HFF-Myc (cell line): ENCODE measurements around the gene TTBK1.
"Not testable (repeated sequence)": the region's sequence is repeated elsewhere in the genome, so short reads cannot be mapped to it uniquely, and the experiment has no call there.

Source experiments
- DNase-seq: peaks from one replicate; pipeline ENCODE4 v3.0.0-alpha.2; 2011; ENCODE audit warnings: low read depth; ENCODE audit errors: extremely low read depth
- H3K4me3 ChIP-seq: replicated peaks from 2 replicates; pipeline ENCODE4 v1.5.1; 2011; ENCODE audit warnings: low read depth, mild to moderate bottlenecking, control low read depth, low read length
- TF ChIP-seq, protein P1 (sequence below): IDR thresholded peaks from 2 replicates; pipeline ENCODE4 v1.5.1; 2012; ENCODE audit warnings: mild to moderate bottlenecking, low read depth, low read length, control low read depth; ENCODE audit errors: missing control alignments

The TTBK1 gene

GRCh38 chr6:43297644-43298564 lies 54.6 kb downstream of the TTBK1 start, which contains the start of gene SLC22A7:
TSS of gene SLC22A7 (plus strand) at chr6:43298260. CDS start at chr6:43298359, 99 bp downstream.
- TF ChIP-seq, protein P1, sequence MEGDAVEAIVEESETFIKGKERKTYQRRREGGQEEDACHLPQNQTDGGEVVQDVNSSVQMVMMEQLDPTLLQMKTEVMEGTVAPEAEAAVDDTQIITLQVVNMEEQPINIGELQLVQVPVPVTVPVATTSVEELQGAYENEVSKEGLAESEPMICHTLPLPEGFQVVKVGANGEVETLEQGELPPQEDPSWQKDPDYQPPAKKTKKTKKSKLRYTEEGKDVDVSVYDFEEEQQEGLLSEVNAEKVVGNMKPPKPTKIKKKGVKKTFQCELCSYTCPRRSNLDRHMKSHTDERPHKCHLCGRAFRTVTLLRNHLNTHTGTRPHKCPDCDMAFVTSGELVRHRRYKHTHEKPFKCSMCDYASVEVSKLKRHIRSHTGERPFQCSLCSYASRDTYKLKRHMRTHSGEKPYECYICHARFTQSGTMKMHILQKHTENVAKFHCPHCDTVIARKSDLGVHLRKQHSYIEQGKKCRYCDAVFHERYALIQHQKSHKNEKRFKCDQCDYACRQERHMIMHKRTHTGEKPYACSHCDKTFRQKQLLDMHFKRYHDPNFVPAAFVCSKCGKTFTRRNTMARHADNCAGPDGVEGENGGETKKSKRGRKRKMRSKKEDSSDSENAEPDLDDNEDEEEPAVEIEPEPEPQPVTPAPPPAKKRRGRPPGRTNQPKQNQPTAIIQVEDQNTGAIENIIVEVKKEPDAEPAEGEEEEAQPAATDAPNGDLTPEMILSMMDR = no peak

GRCh38 chr6:43298565-43299337 lies 55.5 kb downstream of the TTBK1 start:
- TF ChIP-seq, protein P1 = no peak
- DNase-seq = no peak
- no peak overlapping the region for H3K4me3 ChIP-seq

More at GRCh38 chr6:43297644-43298564, 54.6 kb downstream of the TTBK1 start, which contains the start of gene SLC22A7:
- no peak for DNase-seq
- H3K4me3 ChIP-seq = no peak within 1 kb of the TSS

DNA sequence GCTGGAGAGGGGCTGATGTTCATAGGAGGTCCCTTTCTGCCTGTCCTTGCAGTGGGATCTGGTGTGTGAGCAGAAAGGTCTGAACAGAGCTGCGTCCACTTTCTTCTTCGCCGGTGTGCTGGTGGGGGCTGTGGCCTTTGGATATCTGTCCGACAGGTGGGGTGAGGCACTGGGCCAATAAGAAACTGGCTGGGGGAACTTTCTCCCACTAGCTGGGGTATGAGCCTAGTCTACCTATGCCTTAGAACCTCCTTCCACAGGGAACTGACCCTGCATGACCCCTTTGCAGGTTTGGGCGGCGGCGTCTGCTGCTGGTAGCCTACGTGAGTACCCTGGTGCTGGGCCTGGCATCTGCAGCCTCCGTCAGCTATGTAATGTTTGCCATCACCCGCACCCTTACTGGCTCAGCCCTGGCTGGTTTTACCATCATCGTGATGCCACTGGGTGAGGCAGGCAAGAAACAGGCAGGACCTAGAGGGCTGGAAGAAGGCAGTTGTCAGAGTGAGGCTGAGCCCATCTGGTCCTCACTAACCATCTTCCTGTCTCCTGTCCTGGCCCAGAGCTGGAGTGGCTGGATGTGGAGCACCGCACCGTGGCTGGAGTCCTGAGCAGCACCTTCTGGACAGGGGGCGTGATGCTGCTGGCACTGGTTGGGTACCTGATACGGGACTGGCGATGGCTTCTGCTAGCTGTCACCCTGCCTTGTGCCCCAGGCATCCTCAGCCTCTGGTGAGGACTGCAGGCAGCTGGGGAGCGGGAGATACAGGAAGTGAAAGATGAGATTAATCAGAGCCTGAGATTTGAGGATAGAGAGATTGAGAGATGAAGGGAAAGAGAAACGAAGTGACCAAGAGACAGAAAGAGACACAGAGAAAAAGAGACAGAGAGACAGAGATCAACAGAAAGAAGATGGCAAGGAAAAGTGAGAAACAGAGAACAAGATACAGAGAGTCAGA lies 56.3 kb downstream of the TTBK1 start:
- DNase-seq = no peak
- H3K4me3 ChIP-seq = no peak overlapping the region
- TF ChIP-seq, protein P1 = no peak

DNA sequence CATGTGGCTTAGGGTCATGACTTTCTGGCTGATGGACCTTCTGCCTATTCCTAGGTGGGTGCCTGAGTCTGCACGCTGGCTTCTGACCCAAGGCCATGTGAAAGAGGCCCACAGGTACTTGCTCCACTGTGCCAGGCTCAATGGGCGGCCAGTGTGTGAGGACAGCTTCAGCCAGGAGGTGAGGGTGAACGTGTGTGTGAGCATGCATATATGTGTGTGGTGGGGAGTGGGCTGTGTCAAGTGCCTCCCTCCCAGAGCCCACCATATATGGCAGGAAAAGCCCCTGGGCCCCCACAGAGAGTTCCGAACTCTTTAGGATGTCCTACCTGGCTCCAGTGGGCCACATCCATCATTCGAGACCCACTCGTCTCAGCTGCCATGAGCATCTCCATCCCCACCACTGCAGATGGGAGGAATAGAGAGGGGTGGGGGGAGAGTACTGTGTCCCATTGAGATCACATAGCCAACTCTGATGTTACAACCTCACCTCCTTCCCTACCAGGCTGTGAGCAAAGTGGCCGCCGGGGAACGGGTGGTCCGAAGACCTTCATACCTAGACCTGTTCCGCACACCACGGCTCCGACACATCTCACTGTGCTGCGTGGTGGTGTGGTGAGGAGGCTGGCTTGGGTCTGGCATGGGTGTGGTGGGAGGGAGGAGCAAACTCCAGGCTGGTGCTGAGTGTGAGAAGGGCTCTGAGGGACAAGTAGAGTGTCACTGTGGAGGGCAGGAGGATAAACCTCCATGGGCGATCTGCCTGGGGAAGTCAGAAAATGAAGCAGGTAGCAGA lies 58.0 kb downstream of the TTBK1 start:
- TF ChIP-seq, protein P1 = no peak
- DNase-seq = no peak

DNA sequence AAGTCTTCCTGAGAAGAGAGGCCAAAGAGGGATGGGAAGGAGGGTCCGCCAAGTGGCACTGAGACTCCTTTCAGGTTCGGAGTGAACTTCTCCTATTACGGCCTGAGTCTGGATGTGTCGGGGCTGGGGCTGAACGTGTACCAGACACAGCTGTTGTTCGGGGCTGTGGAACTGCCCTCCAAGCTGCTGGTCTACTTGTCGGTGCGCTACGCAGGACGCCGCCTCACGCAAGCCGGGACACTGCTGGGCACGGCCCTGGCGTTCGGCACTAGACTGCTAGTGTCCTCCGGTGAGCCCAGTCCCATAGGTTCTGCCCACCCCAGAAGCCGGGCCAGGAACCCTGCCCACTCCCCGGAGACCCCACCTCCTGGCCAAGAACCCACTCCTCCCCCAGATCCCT lies 58.8 kb downstream of the TTBK1 start:
- H3K4me3 ChIP-seq = no peak overlapping the region
- TF ChIP-seq, protein P1 = no peak
- no peak for DNase-seq

More for the DNA sequence above, 58.0 kb downstream of the TTBK1 start:
- H3K4me3 ChIP-seq = no peak overlapping the region

DNA sequence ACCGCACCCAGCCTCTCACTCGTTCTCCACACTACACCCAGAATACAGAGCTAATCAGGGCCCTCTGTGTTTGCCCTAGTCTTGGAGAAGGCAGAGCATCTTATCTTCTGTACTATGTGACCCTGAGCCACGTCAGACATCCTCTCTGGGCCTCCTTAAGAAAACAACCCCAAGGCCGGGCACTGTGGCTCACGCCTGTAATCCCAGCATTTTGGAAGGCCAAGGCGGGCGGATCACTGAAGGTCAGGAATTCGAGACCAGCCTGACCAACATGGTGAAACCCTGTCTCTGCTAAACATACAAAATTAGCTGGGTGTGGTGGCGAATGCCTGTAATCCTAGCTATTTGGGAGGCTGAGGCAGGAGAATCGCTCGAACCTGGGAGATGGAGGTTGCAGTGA lies 59.7 kb downstream of the TTBK1 start:
- not testable (repeated sequence) for H3K4me3 ChIP-seq

More for the DNA sequence above, 59.7 kb downstream of the TTBK1 start:
- not testable (repeated sequence) for DNase-seq
